ENCODE results near the gene ACOT13.
A peak's percentile ranks its signal among the peaks of the same experiment; 100 is the strongest.
"Not testable (repeated sequence)": the region's sequence is repeated elsewhere in the genome, so short reads cannot be mapped to it uniquely, and the experiment has no call there.

ACOT13 gene

DNA sequence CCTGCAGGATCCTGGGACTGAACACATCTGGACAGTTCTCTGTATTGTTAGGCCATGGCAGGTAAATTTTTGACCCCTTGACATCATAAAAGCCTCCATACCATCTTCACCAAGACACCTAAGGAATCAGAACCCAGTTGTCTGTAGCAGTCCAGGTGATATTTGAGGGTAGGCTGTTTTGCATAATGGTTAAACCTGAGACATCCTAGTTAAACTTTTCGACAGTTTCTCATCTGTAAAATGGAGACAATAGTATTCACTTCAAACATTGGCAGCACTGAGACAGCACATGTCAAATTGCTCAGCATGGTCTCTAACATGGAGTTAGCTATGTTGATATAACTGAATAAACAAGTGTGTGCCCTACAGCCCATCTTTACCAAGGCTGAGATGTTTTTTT lies 27.3 kb downstream of the ACOT13 start:
- no peak for DNase-seq

DNA sequence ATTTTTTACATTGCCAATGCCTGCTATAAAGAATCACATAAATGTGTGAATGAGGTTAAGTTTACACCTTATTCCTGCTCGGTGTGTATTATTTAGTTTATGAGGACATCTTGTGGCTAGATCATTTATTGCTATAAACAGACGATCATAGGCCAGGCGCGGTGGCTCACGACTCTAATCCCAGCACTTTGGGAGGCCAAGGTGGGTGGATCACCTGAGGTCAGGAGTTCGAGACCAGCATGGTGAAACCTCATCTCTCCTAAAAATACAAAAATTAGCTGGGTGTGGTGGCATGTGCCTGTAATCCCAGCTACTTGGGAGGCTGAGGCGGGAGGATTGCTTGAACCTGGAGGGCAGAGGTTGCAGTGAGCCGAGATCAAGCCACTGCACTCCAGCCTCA lies 28.8 kb downstream of the ACOT13 start:
- DNase-seq = peak; percentile 43

DNA sequence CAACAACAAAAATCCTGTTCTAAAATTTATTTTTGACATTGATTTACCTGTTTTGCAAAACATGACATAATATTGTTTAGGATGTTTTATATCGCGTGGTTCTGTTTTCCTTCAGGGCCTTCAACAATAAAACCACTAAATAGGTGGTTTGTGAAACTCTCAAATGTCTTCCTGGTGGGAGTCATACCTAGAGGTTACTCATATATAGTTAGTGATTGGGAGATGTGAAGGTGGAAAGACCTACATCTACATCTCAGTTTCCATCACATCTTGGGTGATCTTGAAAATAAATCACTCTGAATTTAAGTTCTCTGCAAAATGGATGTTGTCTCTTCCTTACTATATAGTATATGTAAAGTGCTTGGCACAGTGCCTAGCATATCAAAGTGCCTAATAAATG lies 29.2 kb downstream of the ACOT13 start:
- DNase-seq = no peak

DNA sequence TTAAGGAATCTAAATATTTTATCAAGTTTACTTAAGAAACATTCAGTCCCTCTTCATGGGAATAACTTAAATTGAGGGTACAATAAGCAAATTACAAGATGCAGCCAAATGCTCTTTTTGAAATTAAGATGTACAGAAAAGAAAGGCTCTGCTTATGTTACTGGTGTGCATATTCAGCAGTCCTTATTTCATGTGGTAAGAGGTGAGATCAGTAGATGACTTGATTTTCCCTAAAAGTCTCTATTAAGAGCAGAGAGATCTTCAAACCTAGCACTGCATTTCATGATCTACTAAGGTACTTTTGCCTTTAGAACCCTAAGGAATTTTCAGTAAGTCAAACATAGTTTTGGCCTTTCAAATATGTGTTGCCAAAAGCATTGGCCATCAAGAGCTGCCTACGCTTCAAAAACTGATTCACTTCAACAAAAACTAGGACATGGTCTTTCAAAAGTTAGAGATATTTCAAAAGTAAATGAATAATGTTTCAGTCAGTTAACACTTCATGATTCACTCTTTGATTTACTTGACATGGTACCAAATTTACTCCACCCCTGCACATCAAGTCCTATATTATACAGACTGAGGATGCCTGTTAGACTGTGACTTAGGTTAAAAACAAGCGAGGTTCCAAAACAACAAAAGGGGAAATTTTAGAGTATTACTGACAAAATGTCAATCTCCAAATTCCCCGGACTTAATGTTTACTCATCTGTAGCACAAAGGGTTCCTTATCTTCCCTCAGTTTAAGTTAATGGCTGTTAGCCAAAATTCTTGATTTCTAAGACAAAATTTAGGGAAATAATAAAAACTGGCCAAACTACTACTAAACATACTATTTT lies 32.9 kb downstream of the ACOT13 start:
- no peak for DNase-seq

DNA sequence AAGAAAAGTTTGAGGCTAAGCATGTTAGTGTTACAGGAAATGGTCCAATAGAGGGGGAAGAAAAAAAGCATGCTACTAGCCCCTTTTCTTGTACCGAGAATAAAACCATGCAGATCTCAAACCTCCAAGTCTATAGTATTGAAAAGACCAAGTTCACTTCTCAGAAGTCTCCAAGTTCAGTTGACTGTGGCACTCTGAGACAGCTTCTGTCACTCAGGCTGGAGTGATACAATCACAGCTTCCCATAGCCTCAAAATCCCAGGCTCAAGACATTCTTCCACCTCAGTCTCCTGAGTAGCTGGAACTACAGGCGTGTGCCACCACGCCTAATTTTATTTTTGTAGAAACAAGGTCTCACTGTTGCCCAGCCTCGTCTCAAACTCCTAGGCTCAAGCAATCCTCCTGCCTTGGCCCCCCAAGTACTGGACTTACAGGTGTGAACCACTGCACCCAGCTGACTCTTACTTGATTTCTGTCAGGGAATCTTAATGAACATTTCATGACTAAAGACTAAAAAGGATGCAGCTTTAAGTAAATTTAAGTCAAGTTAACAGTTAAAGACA lies 35.9 kb downstream of the ACOT13 start:
- no peak for DNase-seq

DNA sequence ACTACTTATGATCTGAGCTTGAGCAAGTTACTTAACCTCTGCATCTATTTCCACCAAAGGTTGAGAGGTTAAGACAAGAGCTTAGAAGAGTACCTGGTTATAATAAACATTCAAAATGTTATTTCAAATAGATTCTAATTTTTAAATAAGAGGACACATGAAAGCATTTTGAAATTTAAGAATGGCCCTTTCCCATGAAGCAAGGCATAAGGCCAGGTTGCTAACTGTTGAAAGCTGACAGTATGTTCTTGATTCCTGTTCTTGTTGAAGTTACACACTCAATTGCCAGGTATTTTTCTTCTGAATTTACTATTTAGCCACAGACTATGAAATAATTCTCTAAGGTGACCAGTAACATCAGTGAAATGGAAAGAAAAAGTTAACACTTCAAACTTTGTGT lies 37.6 kb downstream of the ACOT13 start:
- DNase-seq = no peak

DNA sequence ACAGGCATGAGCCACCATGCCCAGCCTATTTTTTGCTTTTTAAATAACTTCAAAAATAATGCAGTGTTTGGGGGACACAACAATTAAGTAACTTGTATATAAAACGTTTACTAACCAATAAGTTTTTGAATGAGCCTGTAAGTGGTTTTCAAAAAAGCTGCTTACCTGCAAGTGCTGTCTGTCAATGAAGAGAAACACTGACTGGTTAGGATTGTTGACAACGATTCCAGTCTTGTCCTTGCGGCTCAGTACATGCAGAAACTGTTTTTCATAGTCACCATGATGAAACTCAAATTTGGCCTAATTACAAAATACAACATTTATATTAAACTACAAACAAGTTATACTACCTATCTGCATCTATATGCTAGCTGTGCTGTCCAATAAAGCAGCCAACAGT lies 41.7 kb downstream of the ACOT13 start:
- DNase-seq = no peak

DNA sequence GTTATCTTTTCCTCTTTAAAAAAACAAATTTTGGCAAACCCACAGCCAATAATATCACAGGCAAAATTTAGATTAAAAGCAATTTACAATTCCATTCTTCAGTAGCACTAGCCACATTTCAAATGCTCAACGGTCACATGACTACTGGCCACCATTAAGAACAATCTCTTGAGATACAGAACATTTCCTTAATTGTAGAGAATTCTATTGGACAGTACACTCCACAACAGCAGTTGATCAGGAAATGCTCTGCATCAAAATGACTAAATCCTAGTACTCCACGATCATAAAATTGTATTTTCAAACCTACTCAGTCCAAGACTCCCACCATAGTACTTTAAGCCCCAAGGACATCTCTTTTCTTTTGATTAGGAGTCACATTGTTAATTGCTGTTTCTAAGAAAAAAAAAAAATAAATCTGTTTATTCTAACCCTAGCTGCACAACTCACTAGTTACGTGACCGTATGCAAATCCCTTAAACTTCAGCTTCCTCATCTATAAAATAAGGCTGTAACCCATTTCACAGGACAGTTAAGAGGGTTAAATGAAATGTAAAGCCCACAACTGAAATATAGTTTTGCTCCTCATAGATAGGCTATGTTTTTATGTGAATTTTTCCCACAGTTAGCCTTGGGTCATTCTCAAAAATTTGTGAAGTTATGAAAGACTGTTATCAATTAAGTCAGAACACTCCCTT lies 42.3 kb downstream of the ACOT13 start:
- DNase-seq = no peak

DNA sequence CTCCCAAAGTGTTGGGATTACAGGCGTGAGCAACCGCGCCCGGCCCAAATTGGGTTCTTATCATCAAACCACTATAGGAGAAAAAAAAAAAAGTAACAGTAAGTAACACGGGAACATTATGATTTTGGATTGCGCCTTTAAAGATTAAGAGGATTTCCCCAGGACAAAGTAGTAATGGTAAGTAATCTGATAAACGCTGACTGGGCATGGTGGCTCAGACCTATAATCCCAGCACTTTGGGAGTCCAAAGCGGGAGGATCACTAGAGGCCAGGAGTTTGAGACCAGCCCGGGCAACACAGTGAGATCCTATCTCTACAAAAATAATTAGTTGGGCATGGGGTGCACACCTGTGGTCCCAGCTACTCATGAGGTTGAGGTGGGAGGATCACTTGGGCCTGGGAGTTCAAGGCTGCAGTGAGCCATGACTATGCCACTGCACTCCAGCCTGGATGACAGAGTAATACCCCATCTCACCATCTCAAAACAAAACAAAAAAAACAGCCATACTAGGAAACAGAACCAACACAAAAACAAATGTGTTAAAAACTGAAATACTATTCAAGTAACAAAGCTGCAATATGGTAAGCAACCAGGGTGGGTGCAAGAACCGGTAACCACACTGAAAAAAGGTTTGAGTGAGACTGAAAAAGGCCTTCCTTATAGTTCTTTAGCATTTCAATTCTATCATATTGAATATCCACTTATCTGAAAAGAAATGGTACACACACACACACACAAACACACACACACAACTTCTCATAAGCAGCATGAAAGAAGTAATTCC lies 43.8 kb downstream of the ACOT13 start:
- DNase-seq = no peak

DNA sequence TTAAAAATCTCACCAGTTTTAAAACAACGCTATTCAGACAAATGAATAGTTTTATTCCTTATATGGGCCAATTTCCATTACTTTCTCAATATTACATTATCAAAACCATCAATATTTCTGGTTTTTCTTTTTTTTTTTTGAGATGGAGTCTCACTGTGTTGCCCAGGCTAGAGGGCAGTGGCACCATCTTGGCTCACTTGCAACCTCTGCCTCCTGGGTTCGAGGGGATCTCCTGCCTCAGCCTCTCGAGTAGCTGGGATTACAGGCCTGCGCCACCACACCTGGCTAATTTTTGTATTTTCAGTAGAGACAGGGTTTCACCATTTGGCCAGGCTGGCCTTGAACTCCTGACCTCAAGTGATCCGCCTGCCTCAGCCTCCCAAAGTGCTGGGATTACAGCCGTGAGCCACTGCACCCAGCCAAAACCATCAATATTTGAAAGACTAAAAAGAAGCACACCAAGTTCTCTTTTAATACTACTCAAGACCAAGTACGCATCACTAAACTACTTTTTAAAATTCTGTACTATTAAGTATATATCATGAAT lies 49.8 kb downstream of the ACOT13 start:
- not testable (repeated sequence) for DNase-seq

DNA sequence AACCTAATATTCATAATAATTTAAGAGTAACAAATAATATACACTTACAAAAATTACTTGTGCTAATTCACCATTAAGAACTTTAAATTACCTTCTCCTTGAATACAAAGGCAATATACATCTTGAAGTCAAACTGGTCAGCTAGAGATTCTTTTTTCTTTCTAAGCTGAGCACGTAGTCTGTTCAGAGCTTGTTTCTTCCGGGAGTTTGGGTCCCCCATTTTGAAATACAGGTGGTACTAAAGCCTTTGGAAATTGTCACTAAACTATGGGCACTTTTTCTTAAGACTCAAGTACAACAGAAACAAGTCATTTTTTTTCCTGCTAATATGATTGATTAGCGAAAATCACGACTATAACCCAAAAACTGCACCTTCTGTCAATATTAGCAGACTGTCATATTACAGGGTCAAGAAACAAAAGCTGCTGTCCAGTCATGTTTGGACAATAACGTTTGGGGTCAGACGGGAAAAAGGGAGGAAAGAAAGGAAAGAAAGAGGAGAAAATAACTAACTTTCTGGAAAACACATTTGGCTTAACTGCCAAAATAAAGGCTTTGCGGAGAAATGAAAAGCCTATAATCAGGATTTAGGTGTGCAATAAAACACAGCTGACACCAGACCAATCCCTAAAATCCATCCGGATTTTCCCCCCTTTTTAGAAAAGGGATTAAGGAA lies 51.7 kb downstream of the ACOT13 start:
- no peak for DNase-seq

DNA sequence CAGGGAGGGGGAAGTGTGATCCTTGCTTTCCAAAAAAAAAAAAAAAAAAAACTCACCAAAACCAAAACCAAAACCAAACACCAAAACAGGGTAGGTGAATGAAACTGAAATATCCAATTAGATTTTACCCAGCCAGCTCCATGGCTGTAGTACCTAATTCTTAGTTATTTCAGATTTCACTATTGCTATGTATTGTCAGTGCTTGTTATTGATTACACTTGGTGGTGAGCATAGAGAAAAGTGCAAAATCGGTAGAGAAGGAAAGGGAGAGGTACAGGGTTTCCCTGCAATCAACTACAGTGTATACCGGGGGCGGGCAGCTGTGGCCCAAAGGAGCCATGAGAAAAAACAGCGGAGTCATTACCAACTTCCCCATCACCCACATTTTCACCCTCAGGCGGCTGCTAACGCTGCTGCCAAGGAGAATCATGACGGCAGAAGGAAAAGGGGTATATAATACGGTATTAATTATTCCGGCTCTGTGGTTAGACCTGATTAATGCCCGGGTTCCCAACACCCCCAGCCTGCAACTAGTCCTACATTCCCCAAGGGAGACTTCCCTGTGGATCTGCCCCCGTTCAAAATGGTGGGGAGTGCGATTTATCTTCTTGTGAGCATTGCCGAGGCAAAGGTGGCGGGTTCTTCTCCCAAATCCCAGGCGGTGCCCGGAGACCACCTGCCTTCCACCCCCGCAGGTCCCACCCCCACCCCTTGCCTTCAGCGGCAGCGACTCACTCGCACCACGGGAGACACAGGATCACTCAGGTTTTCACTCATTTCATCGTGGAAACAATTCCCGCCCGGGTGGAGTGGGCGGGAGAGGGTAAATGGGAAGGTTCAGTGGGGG lies 52.5 kb downstream of the ACOT13 start, which contains the start of gene C6orf62:
Gene C6orf62, minus strand, starts transcription at position 30 of the 847 bp plus-strand sequence. CDS start 486 bp downstream, outside the sequence.
- peak; percentile 66 for DNase-seq

DNA sequence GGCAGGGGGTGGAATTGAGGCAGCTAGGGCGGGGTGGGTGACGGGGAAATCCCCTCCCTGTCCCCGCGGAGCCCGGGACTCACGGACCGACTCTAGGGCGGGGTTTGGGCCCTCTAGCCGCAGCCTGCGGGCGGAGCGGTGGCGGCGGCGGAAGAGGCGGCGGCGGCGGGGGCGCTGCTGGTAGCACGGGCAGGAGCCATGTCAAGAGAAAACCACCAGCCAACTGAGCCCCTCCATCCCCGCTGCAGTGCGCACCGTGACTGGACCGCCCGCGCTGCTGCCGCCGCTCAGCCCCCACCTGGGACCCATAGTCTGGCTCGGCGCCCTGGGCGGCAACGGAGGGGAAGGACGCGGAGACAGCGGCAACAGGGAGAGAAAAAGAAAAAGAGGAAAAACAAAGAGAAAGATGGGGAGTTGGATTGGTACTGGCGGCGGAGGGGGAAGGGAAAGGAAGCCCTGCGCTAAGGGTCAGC lies 53.3 kb downstream of the ACOT13 start:
- peak; percentile 51 for DNase-seq

DNA sequence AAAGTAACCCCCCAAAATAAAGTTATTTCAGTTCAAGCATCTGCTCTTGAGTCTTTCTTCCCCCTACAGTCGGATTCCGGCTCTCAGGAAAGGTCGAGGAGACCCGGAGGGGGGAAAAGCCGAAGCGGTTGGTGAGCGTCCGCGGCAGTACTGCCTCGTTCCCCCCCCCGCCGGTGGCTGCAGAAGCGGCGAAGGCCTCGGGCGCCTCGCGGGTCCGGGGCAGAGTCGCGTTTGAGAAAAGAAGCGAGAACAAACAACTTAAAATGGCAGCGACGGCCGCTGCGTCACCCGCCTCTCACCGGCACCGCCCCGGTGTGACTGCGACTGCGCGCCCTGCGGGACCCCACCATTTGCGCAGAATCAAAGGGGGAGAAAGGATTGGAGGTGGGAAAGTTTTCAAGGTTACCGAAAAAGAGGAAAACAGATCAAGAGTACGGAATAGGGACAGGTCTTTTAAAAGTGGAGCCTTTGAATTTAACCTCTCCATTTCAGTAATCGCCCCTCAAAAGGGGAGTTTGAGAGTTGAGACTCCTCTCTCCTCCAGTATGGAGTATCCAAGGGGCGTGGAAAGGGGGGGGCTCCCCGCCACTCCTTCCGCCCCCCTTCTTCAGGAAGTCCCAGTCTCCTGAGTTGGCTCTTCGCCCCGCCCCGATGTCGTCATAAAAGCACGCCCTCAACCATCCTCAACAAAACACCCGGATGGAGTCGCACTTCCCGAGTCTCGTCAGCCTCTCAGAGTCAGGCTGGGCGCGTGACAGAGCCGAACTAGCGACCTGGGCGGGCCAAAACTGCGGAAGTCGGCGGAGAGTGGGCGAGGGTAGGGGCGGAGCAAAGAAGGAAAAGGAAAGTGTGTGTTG lies 54.0 kb downstream of the ACOT13 start:
- peak; percentile 100 for DNase-seq

DNA sequence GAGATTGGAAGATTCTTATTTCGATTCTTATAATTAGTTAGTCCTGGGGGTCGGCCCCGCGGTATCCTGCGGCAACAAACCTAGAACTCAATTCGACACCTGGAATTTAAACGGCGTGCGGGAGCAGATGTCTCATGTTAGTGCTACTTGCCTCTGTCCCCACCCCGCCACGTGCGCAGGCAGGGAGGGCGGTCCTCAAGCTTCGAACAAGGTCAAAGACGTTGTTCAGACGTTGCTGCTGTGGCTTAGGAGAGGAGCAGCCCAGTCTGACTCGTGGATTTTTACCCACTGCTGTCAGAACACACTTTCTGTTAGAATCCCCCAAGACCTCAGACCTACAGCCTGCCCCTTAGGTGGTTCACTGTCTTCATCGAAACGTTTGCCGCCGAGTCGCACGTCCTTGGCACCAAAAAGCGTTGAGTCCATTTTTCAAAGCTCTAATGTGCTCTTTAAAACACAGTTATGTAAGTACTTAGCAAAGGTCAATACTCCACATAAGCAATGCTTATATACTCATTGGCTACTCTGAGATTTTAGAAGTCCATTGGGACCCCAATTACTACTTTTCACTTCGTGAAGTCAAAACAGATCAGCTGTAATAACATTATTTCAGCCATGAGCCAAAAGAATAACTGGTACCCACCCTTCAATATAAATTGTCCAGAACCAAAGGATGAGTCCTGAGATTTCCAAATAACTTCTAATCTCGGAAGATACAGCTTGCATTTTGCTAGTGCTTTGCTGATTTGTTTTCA lies 54.8 kb downstream of the ACOT13 start:
- no peak for DNase-seq

DNA sequence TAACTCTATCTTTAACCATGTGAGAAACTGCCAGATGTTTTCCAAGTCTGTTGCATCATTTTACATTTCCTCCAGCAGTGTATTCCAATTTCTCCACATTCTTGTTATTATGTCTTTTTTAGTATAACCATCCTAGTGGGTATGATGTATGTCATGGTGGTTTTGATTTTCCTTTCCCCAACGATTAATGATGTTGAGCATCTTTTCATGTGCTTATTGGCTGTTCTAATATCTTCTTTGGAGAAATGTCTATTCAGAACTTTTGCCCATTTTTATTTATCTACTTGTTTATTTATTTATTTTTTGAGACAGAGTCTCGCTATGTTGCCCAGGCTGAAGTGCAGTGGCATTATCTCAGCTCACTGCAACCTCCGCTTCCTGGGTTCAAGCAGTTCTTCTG lies 56.4 kb downstream of the ACOT13 start:
- DNase-seq = no peak

DNA sequence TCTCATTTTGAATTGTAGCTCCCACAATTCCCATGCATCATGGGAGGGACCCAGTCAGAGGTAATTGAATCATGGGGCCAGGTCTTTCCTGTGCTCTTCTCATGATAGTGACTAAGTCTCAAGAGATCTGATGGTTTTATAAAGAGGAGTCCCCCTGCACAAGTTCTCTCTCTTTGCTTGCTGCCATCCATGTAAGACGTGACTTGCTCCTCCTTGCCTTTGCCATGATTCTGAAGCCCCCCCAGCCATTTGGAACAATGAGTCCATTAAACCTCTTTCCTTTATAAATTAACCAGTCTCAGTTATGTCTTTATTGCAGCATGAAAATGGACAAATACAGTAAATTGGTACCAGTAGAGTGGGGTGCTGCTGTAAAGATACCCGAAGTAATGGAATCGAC lies 63.8 kb downstream of the ACOT13 start:
- not testable (repeated sequence) for DNase-seq

DNA sequence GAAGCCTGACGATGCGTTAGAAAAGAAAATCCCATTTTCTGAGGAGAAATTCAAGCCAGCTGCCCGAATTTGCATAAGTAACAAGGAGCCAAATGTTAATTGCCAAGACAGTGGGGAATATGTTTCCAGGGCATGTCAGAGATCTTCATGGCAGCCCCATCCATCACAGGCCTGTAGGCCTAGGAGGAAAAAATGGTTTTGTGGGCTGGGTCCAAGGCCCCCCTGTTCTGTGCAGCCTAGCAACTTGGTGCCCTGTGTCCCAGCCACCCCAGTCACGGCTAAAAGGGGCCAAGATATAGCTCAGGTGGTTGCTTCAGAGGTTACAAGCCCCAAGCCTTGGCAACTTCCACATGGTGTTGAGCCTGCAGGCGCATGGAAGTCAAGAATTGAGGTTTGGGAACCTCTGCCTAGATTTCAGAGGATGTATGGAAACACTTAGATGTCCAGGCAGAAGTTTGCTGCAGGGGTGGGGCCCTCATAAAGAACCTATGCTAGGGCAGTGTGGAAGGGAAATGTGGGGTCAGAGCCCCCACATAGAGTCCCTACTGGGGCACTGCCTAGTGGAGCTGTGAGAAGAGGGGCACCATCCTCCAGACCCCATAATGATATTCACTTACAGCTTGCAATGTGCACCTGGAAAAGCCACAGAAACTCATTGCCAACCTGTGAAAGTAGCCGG lies 64.7 kb downstream of the ACOT13 start:
- DNase-seq = not testable (repeated sequence)

DNA sequence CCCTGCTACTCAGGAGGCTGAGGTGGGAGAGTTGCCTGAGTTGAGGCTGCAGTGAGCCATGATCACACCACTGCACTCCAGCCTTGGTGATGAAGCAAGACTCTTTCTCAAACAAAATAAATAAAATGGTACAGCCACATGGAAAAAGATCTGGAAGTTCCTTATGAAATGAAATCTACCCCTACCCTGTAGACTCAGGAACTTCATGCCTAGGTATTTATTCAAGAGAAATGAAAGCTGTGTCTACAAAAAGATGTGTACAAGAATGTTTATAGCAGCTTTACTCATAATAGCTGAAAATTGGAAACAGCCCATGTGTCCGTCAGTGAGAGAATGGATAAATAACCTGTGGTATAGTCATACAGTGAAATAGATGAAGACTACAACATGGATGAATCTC lies 67.3 kb downstream of the ACOT13 start:
- DNase-seq = no peak

Measured in EL (cell line).